Stimulated activated memory B cell treated with anti-CD40 and anti-IgM and Interleukin-4, amounts not matched to agents 10 μg/mL and 1 μg/mL and 100 μg/mL, for 72 hours (primary cell): Measurements from ENCODE around the gene KCNK2.

ENCODE experiments used
- ATAC-seq: fragments of 150-1000 bp; cut with Tn5 transposase; 2 replicates; pipeline ENCODE4 v1.10.0; 2021
- H3K27ac Mint-ChIP-seq: one replicate; pipeline ENCODE4 v1.8.0; 2022; ENCODE audit warnings: mild to moderate bottlenecking, mixed read lengths
- H3K27me3 Mint-ChIP-seq: one replicate; pipeline ENCODE4 v1.8.0; 2022; ENCODE audit warnings: mixed read lengths
- H3K36me3 Mint-ChIP-seq: one replicate; pipeline ENCODE4 v1.8.0; 2022; ENCODE audit warnings: mixed read lengths
- H3K4me1 Mint-ChIP-seq: one replicate; pipeline ENCODE4 v1.8.0; 2022; ENCODE audit warnings: mixed read lengths
- H3K4me3 Mint-ChIP-seq: one replicate; pipeline ENCODE4 v1.8.0; 2022; ENCODE audit warnings: mild to moderate bottlenecking, moderate library complexity, mixed read lengths
- H3K9me3 Mint-ChIP-seq: one replicate; pipeline ENCODE4 v1.8.0; 2022; ENCODE audit warnings: mixed read lengths

KCNK2 gene

GRCh38 chr1:215243345-215244054 lies 161.0 kb downstream of the KCNK2 start:
- no peak for ATAC-seq
- Mint-ChIP-seq H3K4me1 (no peaks in the 10 kb centered on the region), H3K4me3 (no peak overlapping the region), H3K27me3 (no peaks in the 10 kb centered on the region), H3K36me3 (no peaks in the 10 kb centered on the region), H3K27ac (no peak overlapping the region), H3K9me3 (peaks cover 6% of the 10 kb centered on the region)

- H3K27ac Mint-ChIP-seq, result no peak overlapping the region
- ATAC-seq, result no peak
These were observed 168.4 kb downstream of the KCNK2 start for GRCh38 chr1:215250913-215251312.

GRCh38 chr1:215251428-215251827 lies 168.9 kb downstream of the KCNK2 start:
- no peaks in the 10 kb centered on the region for H3K4me1 Mint-ChIP-seq
- H3K27ac Mint-ChIP-seq, result no peak overlapping the region
- H3K9me3 Mint-ChIP-seq, result no peaks in the 10 kb centered on the region

More at GRCh38 chr1:215250913-215251312, 168.4 kb downstream of the KCNK2 start:
- Mint-ChIP-seq H3K4me3 (no peak overlapping the region), H3K36me3 (no peaks in the 10 kb centered on the region), H3K4me1 (no peaks in the 10 kb centered on the region), H3K27me3 (no peaks in the 10 kb centered on the region), H3K9me3 (no peaks in the 10 kb centered on the region)

GRCh38 chr1:215252164-215252563 lies 169.6 kb downstream of the KCNK2 start:
- Mint-ChIP-seq H3K36me3 (no peaks in the 10 kb centered on the region), H3K4me3 (no peak overlapping the region), H3K4me1 (no peaks in the 10 kb centered on the region), H3K27me3 (no peaks in the 10 kb centered on the region), H3K27ac (no peak overlapping the region), H3K9me3 (no peaks in the 10 kb centered on the region)
- ATAC-seq, result no peak

More at GRCh38 chr1:215251428-215251827, 168.9 kb downstream of the KCNK2 start:
- Mint-ChIP-seq H3K36me3 (no peaks in the 10 kb centered on the region), H3K27me3 (no peaks in the 10 kb centered on the region), H3K4me3 (no peak overlapping the region)
- ATAC-seq, result no peak

DNA sequence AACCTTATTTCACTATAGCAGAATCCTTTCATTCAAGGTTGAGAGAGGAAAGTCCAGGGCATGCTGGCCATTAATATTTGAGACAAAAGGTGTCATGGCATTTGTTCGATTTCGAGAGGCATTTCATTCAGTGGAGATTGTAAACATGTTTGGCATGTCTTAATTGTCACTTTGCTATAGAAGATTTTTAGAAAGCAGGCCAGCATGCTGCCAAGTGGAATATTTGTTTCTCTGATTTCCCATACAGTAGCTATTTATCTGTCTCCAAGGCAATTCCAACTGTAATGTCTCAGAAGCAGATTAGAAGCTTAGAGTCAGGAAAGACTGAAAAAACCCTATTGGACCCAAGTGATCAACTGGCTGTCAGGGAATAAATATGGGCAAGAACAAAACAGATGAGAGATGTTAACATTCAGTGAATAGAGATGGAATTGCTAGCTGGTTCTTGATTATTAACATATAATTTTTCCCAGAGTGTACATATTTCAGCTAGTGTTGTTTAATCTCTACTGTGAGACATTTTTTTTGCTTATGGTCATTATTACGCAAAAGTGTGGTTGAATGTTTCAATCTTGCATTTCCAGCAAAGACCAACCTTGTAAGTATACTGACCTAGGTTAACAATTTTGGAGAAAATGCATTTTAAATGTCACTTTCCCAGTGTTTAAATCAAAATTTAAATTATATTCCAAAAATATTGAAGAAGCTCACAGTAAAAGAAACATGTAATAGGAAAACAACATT lies 174.6 kb downstream of the KCNK2 start:
- no peak for ATAC-seq
- no peaks in the 10 kb centered on the region for H3K4me1 Mint-ChIP-seq
- no peak overlapping the region for H3K4me3 Mint-ChIP-seq
- H3K36me3 Mint-ChIP-seq, result no peaks in the 10 kb centered on the region
- H3K9me3 Mint-ChIP-seq, result peaks cover 3% of the 10 kb centered on the region
- no peak overlapping the region for H3K27ac Mint-ChIP-seq
- no peaks in the 10 kb centered on the region for H3K27me3 Mint-ChIP-seq

GRCh38 chr1:215260711-215261110 lies 178.2 kb downstream of the KCNK2 start:
- peaks cover 6% of the 10 kb centered on the region for H3K9me3 Mint-ChIP-seq
- ATAC-seq, result no peak
- no peaks in the 10 kb centered on the region for H3K4me1 Mint-ChIP-seq
- no peak overlapping the region for H3K27ac Mint-ChIP-seq
- no peaks in the 10 kb centered on the region for H3K27me3 Mint-ChIP-seq
- no peaks in the 10 kb centered on the region for H3K36me3 Mint-ChIP-seq
- H3K4me3 Mint-ChIP-seq, result no peak overlapping the region

- Mint-ChIP-seq H3K36me3 (no peaks in the 10 kb centered on the region), H3K9me3 (peaks cover 6% of the 10 kb centered on the region), H3K4me3 (no peak overlapping the region), H3K27me3 (no peaks in the 10 kb centered on the region), H3K4me1 (no peaks in the 10 kb centered on the region), H3K27ac (no peak overlapping the region)
- ATAC-seq, result no peak
These were observed 179.6 kb downstream of the KCNK2 start for GRCh38 chr1:215262106-215262505.

GRCh38 chr1:215263636-215264035 lies 181.1 kb downstream of the KCNK2 start:
- Mint-ChIP-seq H3K27me3 (no peaks in the 10 kb centered on the region), H3K36me3 (no peaks in the 10 kb centered on the region), H3K4me1 (no peaks in the 10 kb centered on the region), H3K4me3 (no peak overlapping the region), H3K27ac (no peak overlapping the region), H3K9me3 (peaks cover 6% of the 10 kb centered on the region)
- ATAC-seq, result no peak

- Mint-ChIP-seq H3K9me3 (peaks cover 2% of the 10 kb centered on the region), H3K36me3 (no peaks in the 10 kb centered on the region), H3K27me3 (no peaks in the 10 kb centered on the region), H3K4me1 (no peaks in the 10 kb centered on the region), H3K4me3 (no peak overlapping the region), H3K27ac (no peak overlapping the region)
- ATAC-seq, result no peak
These were observed 182.1 kb downstream of the KCNK2 start for GRCh38 chr1:215264649-215265048.

GRCh38 chr1:215267495-215267894 lies 185.0 kb downstream of the KCNK2 start:
- ATAC-seq, result no peak
- no peak overlapping the region for H3K27ac Mint-ChIP-seq
- no peak overlapping the region for H3K4me3 Mint-ChIP-seq
- no peaks in the 10 kb centered on the region for H3K36me3 Mint-ChIP-seq
- H3K27me3 Mint-ChIP-seq, result no peaks in the 10 kb centered on the region
- H3K4me1 Mint-ChIP-seq, result no peaks in the 10 kb centered on the region
- H3K9me3 Mint-ChIP-seq, result peaks cover 14% of the 10 kb centered on the region

GRCh38 chr1:215269955-215270354 lies 187.4 kb downstream of the KCNK2 start:
- Mint-ChIP-seq H3K4me3 (no peak overlapping the region), H3K4me1 (no peaks in the 10 kb centered on the region), H3K27ac (no peak overlapping the region), H3K36me3 (no peaks in the 10 kb centered on the region), H3K27me3 (no peaks in the 10 kb centered on the region), H3K9me3 (peaks cover 15% of the 10 kb centered on the region)
- no peak for ATAC-seq

GRCh38 chr1:215273838-215274516 lies 191.4 kb downstream of the KCNK2 start:
- Mint-ChIP-seq H3K36me3 (no peaks in the 10 kb centered on the region), H3K4me1 (no peaks in the 10 kb centered on the region), H3K4me3 (no peak overlapping the region), H3K27me3 (no peaks in the 10 kb centered on the region), H3K27ac (no peak overlapping the region), H3K9me3 (peaks cover 17% of the 10 kb centered on the region)
- no peak for ATAC-seq

DNA sequence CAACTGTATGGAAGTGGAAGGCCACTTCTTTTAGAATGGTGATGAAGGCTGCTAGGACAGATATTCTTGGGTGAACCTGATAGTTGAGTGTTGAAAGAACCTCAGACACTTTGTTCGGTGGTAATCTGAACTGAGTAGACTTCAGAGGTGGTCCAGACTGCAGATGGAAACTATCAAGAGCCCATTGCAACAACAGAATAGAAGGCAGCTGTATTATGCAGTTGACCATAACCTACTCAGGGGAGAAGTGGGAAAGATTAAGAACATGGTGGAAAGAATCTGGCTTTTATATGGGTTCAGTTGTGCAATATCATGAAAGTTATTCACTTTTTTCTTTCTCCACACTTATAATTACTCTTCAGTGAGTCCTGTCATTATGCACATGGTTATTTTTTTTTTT lies 194.0 kb downstream of the KCNK2 start:
- H3K27ac Mint-ChIP-seq, result no peak overlapping the region
- H3K36me3 Mint-ChIP-seq, result no peaks in the 10 kb centered on the region
- no peak overlapping the region for H3K4me3 Mint-ChIP-seq

GRCh38 chr1:215277532-215277931 lies 195.0 kb downstream of the KCNK2 start:
- H3K4me1 Mint-ChIP-seq, result no peaks in the 10 kb centered on the region
- no peak overlapping the region for H3K27ac Mint-ChIP-seq
- H3K27me3 Mint-ChIP-seq, result no peaks in the 10 kb centered on the region
- no peak for ATAC-seq
- no peaks in the 10 kb centered on the region for H3K36me3 Mint-ChIP-seq
- peaks cover 6% of the 10 kb centered on the region for H3K9me3 Mint-ChIP-seq
- no peak overlapping the region for H3K4me3 Mint-ChIP-seq

More for the DNA sequence above, 194.0 kb downstream of the KCNK2 start:
- peaks cover 10% of the 10 kb centered on the region for H3K9me3 Mint-ChIP-seq
- no peaks in the 10 kb centered on the region for H3K27me3 Mint-ChIP-seq
- no peaks in the 10 kb centered on the region for H3K4me1 Mint-ChIP-seq
- no peak for ATAC-seq

- Mint-ChIP-seq H3K9me3 (peaks cover 4% of the 10 kb centered on the region), H3K4me3 (no peak overlapping the region), H3K4me1 (no peaks in the 10 kb centered on the region), H3K27ac (no peak overlapping the region), H3K36me3 (no peaks in the 10 kb centered on the region), H3K27me3 (no peaks in the 10 kb centered on the region)
- ATAC-seq, result no peak
These were observed 197.1 kb downstream of the KCNK2 start for GRCh38 chr1:215279682-215280081.
